CD4-positive, alpha-beta T cell treated with Interleukin-2 at 100 ng/mL for 4 hours (primary cell): Measurements from ENCODE around the gene FKRP.
A peak's percentile ranks its signal among the peaks of the same experiment; 100 is the strongest.
"Not testable (repeated sequence)": the region's sequence is repeated elsewhere in the genome, so short reads cannot be mapped to it uniquely, and the experiment has no call there.

Experiments
- DNase-seq: peaks from one replicate; pipeline ENCODE4 v3.0.0-alpha.2; 2020; ENCODE audit warnings: low spot score

Gene FKRP

DNA sequence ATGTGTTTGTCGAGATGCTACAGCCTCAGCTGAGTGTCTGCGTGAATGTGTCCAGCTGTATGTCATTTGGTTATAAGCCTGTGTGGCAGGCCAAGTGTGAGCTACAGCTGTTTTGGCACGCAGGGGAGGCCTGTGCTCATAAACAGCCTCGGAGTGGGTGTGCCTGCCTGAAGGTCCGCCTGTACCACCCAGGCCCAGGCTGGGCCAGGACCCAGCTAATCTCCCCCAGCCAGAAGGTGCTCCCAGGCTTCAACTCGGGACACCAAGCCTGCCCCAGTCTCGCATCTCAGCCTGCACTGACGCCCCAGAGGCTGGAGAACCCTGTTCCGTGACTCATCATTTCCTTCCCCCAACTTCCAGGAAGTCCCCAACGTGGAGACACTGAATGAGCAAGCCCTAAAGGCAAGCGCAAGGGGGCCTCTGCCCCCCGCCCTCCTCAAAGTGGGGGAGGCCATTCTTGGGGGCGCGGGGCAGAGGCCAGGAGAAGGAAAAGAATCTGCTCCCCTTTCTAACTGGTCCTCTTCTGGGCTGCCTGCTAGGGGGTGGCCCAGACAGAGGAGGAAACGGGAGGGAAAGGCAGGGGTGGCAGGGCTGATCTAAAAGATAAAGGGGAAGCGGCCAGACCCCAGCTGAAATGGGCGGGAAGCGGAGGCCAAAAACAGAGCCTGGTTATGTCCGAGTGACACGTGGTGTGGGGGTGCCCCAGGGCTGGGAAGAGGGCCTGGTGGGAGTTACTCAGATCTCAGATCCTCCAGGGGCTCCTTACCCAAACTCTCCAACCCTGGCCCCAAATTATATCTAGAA lies 40.6 kb downstream of the FKRP start:
- peak; percentile 91 for DNase-seq

DNA sequence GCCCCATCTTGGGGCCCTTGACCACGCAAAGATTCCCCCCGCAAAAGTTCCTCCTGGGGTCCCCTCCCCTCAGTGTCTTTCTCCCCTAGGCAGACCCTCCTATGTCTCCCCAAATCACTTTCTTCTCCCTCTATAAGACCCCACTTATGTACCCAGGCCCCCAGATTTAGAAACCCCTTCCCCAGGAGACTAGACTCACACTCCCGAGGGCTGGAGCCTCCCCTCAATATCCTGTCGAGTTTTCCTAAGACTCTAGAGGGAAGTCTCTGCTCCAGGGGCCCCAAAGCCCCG lies 41.1 kb downstream of the FKRP start:
- DNase-seq: no peak

DNA sequence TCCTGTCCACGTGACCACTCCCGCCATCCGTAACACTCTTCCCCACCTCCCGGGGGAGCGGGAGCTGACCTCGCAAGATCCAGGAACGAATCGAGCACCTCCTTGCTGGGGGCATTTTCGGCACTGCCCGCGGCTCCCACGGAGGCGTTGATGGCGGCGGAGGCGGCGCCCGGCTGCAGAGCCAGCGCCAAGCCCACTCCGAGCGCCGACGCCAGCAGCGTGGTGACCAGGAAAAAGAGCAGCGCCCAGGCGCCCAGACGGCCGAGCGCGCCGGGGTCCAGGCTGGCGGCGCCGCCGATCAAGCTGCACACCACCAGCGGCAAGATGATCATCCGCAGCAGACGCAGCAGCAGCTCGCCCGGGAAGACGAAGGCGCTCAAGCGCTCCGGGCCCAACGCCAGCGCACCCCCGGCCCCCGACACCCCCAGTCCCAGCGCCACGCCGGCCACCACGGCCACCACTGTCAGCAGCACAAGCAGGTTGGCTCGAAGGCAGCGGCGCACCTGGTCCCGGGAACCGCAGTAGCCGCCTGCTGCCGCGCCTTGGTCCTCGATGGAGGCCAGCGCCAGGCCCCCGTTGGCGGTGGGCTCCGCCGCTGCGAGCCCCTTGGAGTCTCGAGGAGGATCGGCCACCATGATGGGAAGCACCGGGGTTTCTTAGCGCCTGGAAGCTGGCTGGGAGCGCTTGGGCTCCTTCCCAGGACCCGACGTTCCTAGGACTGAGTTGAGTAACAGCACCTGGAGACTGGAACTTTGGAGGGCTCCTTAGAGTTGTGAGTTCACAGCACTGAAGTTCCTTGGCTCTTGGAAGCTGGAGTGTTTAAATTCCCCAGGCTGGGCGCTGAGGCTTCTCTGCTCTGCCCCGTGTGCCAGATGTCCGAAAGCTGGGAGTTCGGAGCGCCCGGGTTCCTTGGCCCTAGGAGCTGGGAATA lies 41.7 kb downstream of the FKRP start:
- no peak for DNase-seq

DNA sequence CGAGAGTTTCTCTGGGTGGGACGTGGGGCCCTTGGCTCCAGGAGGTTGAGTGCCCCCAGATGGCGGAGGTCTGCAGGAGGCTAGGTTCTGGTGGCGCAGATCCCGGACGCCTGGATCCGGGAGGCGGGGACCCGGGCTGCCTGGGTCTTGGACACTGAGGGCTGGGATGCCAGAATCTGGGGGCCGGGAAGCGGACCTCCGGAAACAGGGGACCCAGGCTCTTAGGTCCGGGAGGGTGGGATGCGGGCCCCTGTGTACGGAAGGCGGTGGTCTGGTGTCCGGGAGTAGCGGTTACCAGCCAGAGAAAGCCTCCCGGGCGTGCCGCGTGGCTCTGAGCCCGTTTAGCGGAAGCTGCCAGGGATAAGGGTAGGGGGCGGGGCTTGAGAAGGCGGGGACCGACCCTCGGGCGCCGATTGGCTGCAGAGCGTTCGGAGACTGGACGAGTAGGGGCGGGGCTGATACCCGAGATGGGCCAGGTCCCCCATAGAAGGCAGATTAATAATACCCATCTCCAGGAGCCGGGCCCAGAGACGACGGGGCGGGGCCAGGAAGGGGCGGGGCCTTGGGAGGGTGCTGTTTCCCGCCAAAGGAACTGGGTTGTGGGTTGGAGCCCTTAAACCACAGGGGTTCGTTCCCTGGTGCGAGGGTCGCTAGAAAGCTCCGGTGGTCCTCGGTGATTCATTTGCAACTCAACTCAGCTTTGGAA lies 42.6 kb downstream of the FKRP start, which contains the start of gene SLC1A5:
SLC1A5 (minus strand) TSS at position 333 of the 706 bp plus-strand sequence. CDS start 629 bp downstream, outside the sequence.
- DNase-seq: peak; percentile 98

DNA sequence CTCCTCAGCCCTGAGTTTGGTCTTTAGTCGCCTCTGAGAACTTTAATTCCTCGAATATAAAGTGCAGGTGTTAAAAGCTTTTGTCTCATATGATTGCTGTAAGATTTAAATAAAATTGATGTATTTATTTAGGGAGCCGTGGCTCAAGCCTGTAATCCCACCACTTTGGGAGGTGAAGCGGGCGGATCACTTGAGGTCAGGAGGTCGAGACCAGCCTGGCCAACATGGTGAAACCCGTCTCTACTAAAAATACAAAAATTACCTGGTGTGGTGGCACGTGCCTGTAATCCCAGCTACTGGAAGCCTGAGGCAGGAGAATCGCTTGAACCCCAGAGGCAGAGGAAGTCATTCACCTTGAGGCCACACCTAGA lies 43.1 kb downstream of the FKRP start:
- no peak for DNase-seq

DNA sequence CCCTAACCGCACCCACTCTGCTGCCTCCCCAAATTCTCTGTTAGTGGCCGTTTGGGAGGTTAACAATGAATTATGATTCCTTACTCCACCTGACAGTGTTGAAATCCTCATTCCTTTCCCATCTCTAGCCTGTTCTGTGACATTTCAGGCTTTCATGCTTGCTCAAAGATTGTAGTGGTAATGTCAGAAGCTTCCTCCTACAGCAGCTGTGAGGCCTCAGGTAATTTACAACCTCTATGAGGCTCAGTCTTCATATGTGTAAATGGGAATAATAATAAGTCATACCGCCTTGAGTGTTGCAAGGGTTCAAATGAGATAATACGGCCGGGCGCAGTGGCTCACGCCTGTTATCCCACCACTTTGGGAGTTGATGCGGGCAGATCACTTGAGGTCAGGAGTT lies 43.5 kb downstream of the FKRP start:
- DNase-seq: no peak

DNA sequence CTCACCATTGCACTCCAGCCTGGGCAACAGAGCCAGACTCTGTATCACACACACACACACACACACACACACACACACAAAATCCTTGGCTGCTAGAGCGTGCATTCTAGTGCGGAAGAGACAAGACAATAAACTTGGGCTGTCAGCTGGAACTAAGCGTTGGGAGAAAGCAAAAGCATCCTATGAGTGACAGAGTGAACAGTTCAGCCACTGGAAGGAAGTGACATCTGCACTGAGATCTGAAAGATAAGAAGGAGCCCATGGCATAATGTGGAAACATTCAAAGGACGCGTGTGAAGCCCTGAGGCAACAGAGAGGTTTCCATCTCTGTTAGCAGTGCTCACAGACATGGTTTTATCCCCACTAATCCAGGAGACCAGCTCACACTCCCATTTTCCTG lies 46.1 kb downstream of the FKRP start:
- DNase-seq: peak; percentile 56

DNA sequence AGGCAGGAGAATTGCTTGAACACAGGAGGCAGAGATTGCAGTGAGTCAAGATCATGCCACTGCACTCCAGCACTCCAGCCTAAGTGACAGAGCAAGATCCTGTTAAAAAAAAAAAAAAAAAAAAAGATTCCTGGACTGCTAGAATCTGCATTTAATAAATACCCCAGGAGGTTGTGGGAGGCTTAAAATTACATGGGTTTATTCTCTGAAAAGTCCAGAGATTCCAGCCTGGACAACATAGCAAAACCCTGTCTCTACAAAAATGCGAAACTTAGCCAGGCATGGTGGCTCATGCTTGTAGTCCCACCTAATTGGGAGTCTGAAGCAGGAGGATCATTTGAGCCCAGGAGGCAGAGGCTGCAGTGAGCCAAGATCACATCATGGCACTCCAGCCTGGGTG lies 52.0 kb downstream of the FKRP start:
- no peak for DNase-seq

DNA sequence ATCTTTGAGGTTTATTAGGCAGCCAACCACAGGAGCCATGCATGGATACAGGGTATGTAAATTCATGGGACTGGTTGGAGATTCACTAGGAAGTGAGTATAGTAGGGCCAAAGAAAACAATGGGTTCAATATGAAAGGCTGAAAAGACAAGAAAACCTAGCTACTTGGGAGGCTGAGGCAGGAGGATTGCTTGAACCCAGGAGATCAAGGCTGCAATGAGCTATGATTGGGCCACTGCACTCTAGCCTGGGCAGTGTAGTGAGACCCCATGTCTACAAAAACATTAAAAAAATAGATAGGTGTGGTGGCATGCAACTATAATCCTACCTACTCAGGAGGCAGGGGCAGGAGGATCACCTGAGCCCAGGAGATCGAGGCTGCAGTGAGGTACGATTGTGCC lies 52.9 kb downstream of the FKRP start:
- no peak for DNase-seq

DNA sequence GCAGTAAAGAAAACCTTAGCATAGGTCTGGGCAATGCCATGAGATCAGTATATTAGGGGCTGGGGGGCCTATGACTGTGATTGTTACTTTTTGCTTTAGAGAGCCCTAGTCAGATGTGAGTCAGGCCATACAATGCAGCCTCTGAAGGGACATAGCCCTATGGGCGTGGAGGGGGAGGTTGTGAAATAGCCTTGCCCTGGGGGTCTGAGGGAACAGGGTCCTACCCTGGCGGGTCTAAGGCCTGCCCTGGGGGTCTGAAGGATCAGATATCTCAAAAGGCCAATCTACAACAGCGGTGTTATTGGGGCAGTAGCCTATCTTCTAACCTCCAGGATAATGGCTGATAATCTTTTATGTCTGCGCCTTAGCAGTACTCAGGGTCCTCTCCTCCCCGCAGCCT lies 56.3 kb downstream of the FKRP start:
- no peak for DNase-seq

DNA sequence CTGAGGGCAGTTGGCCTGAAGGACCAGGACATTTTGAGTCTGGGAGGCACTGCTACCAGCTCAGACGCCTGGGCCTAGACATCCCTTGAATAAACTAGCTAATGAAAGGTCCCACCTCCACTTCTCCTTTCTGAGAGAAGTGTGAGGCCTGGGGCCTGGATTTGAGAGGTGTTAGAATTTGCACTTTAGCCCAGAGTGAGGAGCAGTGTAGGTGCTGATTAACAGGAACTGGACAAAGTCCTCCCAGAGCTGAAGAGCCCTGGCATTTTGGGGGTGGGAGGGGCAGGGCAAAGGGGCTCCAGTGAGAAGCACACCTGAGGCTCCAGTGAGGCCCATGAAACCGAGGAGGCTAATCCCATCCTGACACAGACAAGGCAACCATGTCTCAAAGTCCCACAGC lies 57.7 kb downstream of the FKRP start:
- DNase-seq: no peak

DNA sequence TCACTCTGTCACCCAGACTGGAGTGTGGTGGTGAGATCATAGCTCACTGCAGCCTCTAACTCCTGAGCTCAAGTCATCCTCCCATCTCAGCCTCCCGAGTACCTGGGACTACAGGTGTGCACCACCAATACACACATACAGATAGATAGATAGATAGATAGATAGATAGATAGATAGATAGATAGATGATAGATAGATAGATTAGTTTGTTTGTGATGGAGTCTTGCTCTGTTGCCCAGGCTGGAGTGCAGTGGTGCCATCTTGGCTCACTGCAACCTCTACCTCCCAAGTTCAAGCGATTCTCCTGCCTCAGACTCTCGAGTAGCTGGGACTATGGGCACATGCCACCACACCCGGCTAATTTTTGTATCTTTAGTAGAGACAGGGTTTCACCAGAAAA lies 58.6 kb downstream of the FKRP start:
- not testable (repeated sequence) for DNase-seq

DNA sequence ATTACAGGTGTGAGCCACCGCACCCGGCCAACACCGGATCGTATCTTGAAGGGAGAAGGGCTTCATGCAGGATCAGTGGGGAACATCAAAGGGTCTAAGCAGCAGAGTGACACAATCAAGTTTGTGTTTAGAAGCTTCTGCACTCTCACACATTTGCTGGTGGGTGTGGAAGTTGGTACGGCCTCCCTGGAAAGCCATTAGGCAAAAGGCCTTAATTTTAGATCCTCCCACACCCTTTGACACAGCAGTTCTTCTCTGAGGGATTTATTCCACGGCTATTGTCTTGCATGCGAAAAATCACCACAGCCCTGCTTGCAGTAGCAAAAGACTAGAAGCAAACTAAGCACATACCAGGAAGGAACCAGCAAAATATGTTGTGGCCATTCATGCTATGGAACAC lies 60.8 kb downstream of the FKRP start:
- DNase-seq: no peak
